C1 segment of cervical spinal cord (tissue), 14 donors: ENCODE data around the gene CMC2.

Source experiments
- DNase-seq, 14 donors: peaks; one replicate each; lab custom pipeline; 2025; lab: John Stamatoyannopoulos, UW

Gene CMC2

DNA sequence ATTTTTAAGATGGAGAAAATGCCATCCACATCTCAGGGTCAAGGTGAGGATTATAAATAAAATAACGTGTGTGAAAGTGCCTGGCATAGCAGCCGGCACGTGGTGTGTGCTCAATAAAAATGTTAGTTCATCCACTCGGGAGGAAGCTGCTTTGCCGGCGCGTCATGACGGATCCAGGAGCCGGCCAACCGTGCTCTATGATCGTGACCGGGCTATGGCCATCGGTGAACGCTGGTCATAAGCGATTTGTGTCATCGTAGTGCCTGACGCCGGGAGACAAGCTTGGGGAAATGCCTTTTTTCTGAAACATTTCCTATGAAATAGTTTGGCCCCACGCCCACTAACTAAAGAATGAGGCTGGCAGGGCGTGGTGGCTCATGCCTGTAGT, 74.0 kb downstream of the CMC2 start:
- DNase-seq, result peak in 3 of 14 donors; percentile 14 to 62 (median 28)

DNA sequence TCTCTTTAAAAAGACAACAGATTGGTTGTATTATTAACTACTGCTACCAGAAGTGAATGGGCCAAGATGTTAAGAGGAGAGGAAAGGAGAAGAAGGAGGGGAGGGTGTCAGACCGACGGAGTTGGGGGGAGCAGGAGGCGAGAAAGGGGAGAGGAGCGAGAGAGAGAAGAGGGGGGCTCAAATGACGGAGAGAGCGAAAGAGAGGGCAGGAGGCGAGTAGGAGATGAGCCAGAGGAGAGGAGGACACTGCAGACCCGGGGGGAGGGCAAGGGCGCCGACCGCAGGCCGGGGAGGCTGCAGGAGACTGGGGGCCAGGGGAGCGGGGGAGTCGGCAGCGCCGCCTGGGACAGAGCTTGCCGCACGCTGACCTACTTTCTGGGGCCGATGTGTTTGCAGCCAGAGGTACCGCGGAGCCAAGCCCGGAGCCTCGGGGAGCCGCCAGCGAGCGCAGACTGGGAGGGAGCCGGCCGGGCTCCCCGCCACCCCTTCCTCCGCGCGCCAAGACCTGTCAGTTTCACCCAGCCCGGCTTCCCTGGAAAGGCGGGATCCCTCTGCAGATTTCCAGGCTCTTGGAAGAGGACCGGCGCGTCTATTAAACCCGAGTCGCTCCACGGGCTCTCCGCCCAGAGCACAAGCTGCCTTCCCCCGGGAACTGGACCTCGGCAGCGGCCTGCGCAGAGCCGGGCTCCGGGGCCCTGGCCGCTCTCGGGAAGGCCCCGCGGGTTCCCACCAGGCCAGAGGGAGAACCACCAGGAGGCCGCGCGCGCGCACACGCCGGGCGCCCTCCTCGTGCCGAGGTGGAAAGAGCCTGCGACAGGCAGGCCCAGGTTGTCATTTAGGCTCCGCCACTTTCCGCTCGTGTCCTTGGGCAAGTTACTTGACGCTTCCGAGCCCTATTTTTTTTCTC, 74.6 kb downstream of the CMC2 start:
- DNase-seq, result peak in 11 of 14 donors; percentile 17 to 85 (median 59)

DNA sequence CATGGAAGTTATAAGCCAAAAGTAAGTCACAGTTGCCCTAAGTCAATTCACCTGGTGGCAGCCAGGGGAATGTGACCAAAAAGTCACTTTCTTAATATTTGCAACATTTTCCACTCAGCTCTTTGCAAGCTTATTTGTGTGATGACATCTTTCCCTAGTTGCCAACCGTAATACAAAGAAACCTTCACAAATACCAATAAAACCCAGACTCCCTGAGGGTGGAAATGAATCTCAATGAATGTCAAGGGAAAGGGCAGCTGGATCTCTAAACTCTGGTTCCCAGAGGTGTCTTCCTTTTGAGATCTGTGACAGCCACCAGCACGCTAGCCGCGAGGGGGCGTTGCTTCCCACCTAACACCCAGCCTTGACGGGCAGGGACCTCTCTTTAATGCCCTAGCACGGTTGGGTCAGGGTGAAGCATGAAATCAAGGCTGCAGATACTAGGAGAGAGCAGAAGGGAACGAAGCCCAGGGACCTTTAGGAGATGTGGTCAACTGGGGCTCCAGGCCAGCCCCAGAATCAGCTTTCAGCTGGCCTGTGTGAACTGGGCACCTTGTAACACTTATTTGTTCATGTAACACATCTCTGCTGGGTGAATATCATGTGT, 82.2 kb downstream of the CMC2 start:
- peak in 6 of 14 donors; percentile 1 to 36 (median 18) for DNase-seq

DNA sequence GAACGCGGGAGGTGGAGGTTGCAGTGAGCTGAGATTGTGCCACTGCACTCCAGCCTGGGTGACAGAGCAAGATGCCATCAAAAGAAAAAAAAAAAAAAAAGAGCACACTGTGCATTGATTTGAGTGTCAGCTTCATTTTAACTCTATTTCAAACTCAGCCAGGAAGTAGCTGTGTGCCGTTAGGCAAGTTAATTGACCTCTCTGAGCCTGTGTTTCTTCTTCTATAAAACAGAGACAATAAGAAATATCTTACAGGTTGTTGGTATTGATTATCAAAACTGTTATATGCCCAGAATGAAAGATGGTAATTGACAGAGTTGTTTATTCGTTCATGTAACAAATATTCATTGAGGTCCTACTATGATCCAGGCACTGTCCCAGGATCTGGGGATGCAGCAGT, 83.3 kb downstream of the CMC2 start:
- DNase-seq, result no peak
